ENCODE measurements around the gene SAP30BP. TPM values are rescaled to one million over a fixed set of nuclear protein-coding genes. Genes with fewer than 3 reads are reported as not detected.
A peak's percentile ranks its signal among the peaks of the same experiment; 100 is the strongest.

The SAP30BP gene
- total RNA-seq, 2 donors from 2014 or later = 76.3 to 78.8 TPM

DNA sequence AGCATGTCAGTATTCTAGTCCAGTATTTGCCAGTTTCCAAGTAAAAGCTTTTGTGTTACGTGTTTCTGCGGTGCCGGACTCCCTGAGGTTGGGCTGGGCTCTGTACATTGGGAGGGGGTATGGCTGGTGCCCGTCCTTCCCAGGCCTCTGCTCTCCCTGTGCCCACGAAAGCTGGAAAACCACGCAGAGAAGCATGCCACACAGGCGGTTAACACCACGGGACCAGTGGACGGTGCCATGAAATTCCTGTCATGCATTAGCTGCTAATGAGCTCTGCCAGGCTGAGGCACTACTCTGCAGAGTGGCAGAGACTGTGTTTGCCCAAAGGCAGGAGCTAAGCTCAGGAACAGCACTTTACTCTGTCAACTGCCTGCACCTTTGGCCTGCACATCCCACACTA, 25.8 kb upstream of the SAP30BP start:
- DNase-seq (ENCODE audit: low spot score in 2 of 2) (no peak), ATAC-seq (no peak)
- H3K9me3 Mint-ChIP-seq = no peaks in the 10 kb centered on the region
- no peaks in the 10 kb centered on the region for H3K36me3 Mint-ChIP-seq
- no peak overlapping the region for H3K27ac Mint-ChIP-seq

DNA sequence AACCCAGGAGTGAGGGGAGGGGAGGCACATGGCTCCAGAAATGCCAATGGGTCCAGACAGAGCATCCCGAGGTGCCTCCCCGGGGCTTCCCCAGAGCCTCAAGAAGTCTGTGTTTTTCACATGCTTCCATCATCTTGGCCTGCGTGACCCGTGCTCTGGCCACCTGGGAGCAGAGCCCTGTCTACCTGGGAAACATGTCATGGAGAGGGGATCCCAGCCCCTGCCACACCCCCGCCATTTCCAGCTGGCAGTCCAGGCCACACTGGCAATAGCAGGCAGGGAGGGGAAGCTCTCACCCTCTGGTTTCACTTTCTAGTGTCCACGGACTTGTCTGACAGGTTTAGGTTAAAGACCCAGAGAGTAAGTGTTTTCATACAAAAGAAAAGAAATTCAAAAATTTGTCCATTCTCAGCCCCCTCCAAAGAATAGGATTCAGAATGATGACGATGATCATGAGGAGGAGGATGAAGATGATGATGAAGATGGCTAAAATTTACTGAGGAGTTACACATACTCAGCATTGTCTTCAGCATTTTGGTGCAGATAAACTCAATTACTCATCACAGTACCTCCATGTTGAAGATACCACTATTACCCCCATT, 24.9 kb upstream of the SAP30BP start:
- Mint-ChIP-seq H3K27ac (peak overlapping the region in 1 of 2 donors; percentile 36), H3K9me3 (no peaks in the 10 kb centered on the region), H3K36me3 (no peaks in the 10 kb centered on the region)
- DNase-seq (ENCODE audit: low spot score in 2 of 2) (no peak), ATAC-seq (no peak)

DNA sequence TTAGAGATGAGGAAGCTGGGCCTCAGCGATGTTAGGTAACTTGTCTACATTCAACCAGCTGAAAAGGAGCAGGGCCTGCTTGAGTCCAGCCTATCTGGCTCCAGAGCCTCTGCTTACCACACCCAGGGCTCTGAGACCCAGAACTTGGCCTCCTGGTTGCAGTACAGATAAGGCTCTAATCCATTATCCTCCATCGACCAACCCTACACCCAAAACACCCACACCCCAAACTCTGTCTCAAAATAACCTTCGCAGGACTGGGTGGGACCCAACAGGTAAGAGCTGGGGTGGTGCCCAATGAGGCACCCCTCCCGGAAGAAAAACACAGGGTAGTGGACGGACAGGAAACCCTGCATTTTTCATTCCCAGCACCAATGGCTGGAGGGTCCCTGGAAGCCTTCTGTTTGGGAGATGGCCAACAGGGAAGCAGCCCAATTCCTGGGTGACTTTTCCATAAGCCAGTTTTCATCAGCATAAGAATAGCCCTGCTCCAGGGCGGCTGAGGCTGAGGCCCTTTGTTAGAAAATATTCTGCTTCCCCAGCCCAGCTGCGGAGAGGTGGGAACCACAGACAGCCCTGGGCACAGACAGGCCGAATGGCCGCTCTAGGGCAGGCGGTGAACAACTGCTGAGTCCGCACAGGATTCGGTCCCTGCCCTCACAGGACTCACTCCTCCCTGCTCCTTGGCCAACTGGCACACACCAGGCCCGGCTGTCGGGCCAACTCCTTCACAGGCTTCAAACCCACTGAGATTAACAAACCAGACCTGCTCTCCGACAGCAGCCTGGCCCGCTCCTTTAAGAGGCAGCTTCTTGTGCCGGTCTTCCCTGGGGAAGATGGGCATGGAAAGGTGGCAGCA, 24.1 kb upstream of the SAP30BP start:
- DNase-seq (ENCODE audit: low spot score in 2 of 2) (no peak), ATAC-seq (no peak)
- H3K27ac Mint-ChIP-seq = no peak overlapping the region
- no peaks in the 10 kb centered on the region for H3K36me3 Mint-ChIP-seq
- H3K9me3 Mint-ChIP-seq = no peaks in the 10 kb centered on the region

DNA sequence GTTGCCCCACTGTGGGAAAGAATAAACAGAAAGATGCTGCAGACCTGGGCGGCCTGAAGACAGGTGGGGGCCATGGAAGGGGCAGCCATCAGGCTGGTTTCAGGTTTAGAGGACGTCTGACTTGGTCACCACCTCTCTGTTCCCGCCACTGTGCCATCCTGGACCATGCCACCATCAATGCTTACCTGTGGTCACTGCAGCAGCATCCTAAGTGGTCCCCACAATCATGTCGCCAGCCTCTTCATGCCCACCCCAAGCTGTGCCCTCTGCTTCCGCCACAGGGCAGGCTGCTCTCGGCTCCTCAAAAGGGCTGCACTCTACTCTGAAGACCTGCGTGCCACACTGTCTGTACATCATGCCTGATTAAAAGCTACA, 23.5 kb upstream of the SAP30BP start:
- Mint-ChIP-seq H3K9me3 (no peaks in the 10 kb centered on the region), H3K36me3 (no peaks in the 10 kb centered on the region), H3K27ac (no peak overlapping the region)
- DNase-seq (ENCODE audit: low spot score in 2 of 2) (no peak), ATAC-seq (no peak)

DNA sequence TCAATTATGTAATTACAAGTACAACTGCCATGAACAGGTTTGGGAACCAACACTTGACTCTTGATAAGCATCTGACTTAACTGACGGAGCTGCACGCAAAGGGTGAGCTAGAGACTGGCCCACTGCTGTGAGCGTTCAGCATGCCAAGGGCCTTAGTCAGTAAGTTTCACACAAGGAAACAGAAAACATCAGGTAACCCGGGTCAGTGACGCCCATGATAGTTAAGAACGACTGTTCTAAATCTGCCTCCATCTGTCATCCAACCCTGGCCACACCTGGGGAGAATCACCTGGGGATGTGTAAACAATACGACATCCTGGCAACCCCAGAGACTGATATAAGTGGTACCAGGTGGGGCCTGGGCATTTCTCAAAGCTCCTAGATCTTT, 21.6 kb upstream of the SAP30BP start:
- ATAC-seq (no peak), DNase-seq (ENCODE audit: low spot score in 2 of 2) (no peak)
- Mint-ChIP-seq H3K36me3 (no peaks in the 10 kb centered on the region), H3K9me3 (no peaks in the 10 kb centered on the region), H3K27ac (peak overlapping the region; percentile 10 to 36)

DNA sequence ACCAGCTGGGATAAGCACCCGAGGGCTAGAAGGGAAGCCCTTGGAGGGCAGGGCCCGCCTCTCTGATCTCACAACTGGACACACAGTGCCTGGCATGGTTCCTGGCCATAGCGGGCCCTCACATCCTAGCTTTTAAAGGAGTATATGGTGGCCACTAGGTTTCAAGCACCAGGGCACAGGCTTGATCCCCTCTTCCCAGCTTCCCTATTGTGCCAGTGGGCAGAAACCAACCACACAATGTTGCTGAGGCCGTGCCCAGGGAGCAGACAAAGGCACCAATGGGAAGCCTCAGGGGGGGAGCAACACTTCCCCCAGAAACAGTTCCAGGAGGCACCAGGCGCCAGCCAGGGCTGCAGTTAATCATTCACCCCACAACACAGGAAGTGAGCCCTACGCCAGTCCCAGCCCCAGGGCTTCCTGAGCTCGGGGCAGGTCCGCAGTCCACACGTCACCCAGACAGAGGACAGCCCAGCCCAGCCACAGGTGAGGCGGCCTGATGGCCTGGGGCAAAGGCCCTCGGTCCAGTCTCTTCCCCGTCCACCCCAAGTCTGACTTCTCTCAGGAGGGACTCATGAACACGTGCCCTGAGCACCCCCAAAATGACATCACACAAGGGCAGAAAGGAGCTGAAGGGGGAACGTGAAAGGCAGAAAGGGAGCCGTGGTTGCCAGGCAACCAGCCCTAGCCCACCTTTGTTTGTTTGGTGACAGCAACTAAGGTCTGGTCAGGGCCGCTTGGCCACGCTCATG, 21.1 kb upstream of the SAP30BP start:
- H3K9me3 Mint-ChIP-seq = no peaks in the 10 kb centered on the region
- peak; percentile 51 to 70 for ATAC-seq
- no peak for DNase-seq (ENCODE audit: low spot score in 2 of 2)
- no peaks in the 10 kb centered on the region for H3K36me3 Mint-ChIP-seq
- H3K27ac Mint-ChIP-seq = peak overlapping the region; percentile 10 to 60

DNA sequence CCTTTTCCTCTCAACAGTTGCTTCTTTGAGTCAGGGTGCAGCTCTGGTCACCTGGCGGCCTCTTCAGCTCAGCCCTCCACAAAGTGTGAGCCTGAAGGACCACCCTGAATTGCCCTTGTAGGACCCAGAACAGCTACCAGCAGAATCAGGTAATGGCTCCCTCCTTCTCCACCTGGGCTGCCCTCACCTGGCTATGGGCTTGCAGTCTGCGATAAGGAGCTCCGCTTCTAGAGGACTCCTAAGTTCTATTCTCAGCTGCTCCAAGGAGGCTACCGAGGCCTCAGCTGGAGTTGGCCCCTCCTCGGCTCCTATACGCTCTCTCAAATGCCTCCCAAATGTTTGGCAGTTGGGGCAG, 20.5 kb upstream of the SAP30BP start:
- ATAC-seq (no peak), DNase-seq (ENCODE audit: low spot score in 2 of 2) (no peak)
- Mint-ChIP-seq H3K9me3 (no peaks in the 10 kb centered on the region), H3K36me3 (no peaks in the 10 kb centered on the region), H3K27ac (peak overlapping the region; percentile 10 to 72)

DNA sequence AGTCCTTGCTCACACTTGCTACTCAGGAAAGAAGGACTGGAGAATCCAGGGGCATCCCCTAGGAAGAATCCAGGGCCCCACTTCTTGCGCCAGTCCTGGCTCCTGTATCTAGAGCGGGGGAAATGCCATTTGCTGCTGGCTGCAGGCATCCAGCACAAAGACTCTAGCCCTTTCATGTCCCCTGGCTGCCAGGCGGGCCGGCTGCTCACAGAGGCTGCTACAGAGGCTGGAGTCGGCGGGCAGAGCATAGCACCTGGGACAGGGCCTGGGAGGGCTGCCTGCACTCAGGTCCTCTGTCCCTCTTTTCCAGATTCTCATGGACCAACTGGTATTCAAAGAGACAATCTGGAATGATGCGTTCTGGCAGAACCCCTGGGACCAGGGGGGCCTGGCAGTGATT, 20.1 kb upstream of the SAP30BP start:
- H3K27ac Mint-ChIP-seq = peak overlapping the region in 1 of 2 donors; percentile 10
- no peaks in the 10 kb centered on the region for H3K9me3 Mint-ChIP-seq
- H3K36me3 Mint-ChIP-seq = no peaks in the 10 kb centered on the region
- ATAC-seq = no peak
- no peak for DNase-seq (ENCODE audit: low spot score in 2 of 2)

DNA sequence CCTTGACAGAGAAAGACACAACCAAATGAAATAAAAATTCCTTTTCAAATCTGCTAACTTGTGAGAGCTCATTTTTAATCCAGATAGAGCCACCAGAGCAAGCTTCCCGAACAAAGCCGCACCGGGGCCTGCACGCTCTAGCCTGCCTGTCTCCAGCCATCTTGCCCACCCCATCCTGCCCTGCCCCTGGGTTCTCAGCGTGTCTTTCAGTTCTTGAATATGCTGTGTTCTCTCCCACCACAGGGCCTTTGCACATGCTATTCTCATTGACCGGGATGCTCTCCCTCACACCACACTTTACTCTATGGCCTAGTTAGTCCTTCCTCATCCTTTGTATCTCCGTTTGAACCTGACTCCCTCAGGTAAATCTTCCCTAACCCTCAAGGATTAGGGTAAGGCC, 19.2 kb upstream of the SAP30BP start:
- H3K36me3 Mint-ChIP-seq = no peaks in the 10 kb centered on the region
- ATAC-seq (no peak), DNase-seq (ENCODE audit: low spot score in 2 of 2) (no peak)
- no peaks in the 10 kb centered on the region for H3K9me3 Mint-ChIP-seq
- H3K27ac Mint-ChIP-seq = no peak overlapping the region

DNA sequence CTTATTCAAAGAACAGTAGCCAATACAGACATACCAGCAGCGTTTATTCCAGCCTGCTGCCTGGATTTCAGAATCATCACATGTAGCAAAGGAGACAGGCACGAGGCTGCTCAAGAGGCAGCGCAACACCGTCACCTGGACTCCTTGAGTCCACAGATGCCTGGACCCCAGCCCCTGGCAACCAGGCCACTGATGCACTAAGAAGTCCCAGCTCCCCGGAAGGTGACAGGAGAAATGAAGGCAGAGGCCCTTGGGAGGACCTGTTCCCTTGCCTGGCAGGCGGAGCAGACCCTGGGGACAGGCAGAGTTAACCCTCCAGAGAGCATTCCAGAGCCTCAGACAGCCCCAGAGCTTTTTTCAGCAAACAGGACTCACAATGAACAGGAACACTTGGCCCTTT, 17.5 kb upstream of the SAP30BP start:
- Mint-ChIP-seq H3K9me3 (no peaks in the 10 kb centered on the region), H3K36me3 (no peaks in the 10 kb centered on the region), H3K27ac (no peak overlapping the region)
- no peak for DNase-seq (ENCODE audit: low spot score in 2 of 2)
- no peak for ATAC-seq

DNA sequence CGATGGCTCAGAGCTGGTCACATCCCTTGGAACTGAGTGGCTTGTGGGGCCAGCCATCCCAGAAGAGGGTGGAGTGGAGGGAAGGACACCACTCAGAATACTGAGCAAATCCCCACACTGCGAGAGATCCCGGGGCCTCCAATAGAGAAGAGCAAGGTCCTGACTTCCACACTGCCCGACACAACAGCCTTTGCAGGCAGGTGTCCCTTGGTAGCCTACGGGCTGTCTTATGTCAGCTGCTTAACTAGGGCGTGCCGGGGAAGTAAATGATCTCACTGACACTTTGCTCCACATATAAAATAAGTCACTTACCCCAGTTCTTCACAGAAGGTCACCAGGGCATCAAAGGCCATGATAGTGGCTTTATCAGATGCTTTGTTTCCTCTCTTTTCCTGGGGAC, 16.3 kb upstream of the SAP30BP start:
- Mint-ChIP-seq H3K9me3 (no peaks in the 10 kb centered on the region), H3K27ac (no peak overlapping the region), H3K36me3 (no peaks in the 10 kb centered on the region)
- DNase-seq (ENCODE audit: low spot score in 2 of 2) = no peak
- no peak for ATAC-seq

DNA sequence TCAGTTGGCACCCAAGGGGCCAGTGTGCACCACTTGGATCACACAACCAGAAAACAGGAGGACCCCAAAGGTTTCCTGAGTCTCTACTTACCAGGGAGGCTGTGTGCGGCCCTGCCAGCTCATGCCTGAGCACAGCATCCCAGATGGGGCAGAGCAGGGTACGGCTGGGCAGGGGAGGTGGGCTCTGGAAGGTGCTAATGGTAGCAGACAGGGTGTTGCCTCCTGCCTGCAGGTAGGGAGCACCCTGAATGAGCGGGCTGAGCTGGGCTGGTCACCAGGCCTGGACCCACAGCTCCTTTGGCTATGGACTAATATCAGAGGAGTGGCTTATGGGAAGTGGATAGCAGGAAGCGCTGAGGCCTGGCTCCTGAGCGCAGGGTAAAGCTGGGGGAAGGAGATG, 14.8 kb upstream of the SAP30BP start:
- H3K36me3 Mint-ChIP-seq = no peaks in the 10 kb centered on the region
- ATAC-seq = no peak
- H3K9me3 Mint-ChIP-seq = no peaks in the 10 kb centered on the region
- H3K27ac Mint-ChIP-seq = no peak overlapping the region
- no peak for DNase-seq (ENCODE audit: low spot score in 2 of 2)

DNA sequence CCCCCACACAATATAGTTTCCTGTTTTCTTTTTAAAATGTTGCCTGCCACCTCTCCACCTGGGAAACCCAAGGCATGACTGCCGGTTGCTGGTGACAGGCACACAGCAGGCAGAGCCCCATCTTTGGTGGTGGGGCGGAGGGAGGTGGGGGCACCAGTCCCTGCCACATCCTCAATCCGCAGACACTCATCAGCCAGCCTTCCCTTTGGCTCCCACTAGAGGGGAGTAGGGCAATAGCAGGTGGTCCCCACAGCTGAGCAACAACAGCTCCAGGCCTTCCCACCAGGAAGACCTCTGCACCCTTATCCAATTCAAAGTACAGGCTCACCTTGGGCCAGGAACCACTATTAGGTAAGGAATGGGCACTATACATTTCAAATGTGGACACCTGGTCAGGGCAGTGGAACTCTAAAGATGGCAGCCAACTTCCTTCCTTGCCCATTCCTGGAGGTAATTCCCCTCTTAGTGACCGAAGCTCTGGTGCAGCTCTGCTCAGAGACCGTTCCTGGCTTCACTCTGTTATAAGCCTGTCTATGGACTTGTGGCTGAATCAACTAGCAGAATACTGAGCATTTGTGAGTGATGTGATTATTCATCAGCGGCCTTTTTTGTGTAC, 14.1 kb upstream of the SAP30BP start:
- peak in 1 of 2 donors; percentile 32 for DNase-seq (ENCODE audit: low spot score in 2 of 2)
- ATAC-seq = peak; percentile 52 to 63
- no peaks in the 10 kb centered on the region for H3K9me3 Mint-ChIP-seq
- H3K27ac Mint-ChIP-seq = no peak overlapping the region
- H3K36me3 Mint-ChIP-seq = no peaks in the 10 kb centered on the region

DNA sequence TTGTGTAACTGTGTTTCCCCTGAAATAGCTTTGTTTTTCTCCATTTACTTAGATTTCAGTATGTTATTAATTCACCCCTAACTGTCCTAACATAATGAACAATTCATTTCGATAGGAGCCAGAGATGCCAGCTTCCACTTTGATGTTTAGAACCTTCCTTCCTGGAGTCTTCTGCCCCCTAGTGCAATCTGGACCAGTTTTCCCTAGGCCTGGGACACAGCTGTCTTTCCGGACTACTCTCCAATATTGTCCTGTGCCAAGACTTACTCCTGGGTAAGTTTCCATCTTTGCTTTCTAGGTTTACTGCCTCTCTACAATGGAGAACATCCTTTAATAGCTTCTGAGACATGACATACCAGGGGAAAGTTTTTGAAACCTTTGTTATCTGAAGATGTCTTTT, 13.0 kb upstream of the SAP30BP start:
- Mint-ChIP-seq H3K36me3 (no peaks in the 10 kb centered on the region), H3K9me3 (no peaks in the 10 kb centered on the region), H3K27ac (peak overlapping the region in 1 of 2 donors; percentile 76)
- DNase-seq (ENCODE audit: low spot score in 2 of 2) (no peak), ATAC-seq (no peak)

DNA sequence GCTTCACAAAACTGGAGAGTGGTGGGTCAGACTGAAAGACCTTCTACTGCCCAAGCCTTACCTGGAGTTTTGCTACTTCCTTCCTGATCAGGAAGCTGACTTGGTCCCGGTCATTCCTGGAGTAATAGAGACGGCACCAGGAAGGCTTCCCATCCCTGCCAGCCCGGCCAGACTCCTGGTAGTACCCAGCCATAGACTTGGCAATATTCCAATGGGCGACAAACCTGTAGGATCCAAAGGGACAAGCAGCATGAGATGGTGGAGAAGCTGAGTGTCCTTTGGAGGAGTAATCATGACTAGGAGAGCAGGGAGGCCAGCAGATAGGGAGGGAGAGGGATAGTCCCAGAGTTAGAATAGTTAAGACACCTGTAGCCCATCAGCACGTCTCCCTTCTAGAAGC, 8.9 kb upstream of the SAP30BP start:
- Mint-ChIP-seq H3K9me3 (no peaks in the 10 kb centered on the region), H3K27ac (peak overlapping the region in 1 of 2 donors; percentile 72), H3K36me3 (no peaks in the 10 kb centered on the region)
- ATAC-seq = no peak
- DNase-seq (ENCODE audit: low spot score in 2 of 2) = no peak

DNA sequence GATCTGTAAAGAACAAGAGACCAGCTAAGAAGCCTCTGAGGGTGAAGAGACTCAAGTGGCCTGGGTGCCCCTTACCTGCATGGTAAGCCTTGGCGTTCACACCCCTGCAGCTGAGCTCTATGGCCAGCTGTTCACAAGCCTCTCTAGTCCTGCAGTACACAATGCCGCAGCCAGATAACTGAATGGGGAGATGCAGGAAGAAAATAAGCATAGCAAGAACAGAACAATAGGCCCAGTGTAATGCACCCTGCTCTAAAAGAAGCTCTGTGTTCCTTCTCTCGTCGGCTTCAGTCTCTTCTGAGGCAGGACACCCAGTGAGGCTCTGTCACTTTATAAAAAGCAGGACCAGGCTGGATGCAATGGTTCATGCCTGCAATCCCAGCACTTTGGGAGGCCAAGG, 5.6 kb upstream of the SAP30BP start:
- DNase-seq (ENCODE audit: low spot score in 2 of 2) (no peak), ATAC-seq (no peak)
- Mint-ChIP-seq H3K9me3 (no peaks in the 10 kb centered on the region), H3K27ac (no peak overlapping the region), H3K36me3 (no peaks in the 10 kb centered on the region)

DNA sequence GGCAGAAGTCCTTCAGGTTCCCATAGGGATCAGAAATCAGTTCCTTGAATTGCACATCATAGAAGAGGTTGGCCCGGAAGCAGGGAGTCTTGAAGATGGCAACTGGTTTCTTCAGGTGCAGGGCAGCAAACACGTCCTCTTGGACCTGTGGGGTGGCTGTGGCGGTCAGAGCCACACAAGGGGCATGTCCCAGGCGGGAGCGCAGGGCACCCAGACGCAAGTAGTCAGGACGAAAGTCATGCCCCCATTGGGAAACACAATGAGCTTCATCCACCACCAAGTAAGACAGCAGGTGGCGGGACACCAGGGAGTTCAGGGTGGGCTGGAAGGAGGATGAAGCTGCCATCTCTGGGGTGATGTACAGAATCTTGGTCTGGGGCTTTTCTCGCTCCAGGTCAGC, 4.6 kb upstream of the SAP30BP start:
- Mint-ChIP-seq H3K36me3 (no peaks in the 10 kb centered on the region), H3K27ac (no peak overlapping the region), H3K9me3 (no peaks in the 10 kb centered on the region)
- no peak for ATAC-seq
- no peak for DNase-seq (ENCODE audit: low spot score in 2 of 2)

Measured in activated naive CD4-positive, alpha-beta T cell treated with anti-CD3 and anti-CD28 coated beads, Interleukin-2, amount 50 U/mL, for 72 hours (primary cell).